22Rv1 (cell line): ENCODE results near the gene IRF2BPL.

Experiments
- ZFX ChIP-seq: fragments of 450-650 bp; IDR thresholded peaks from 2 replicates; pipeline ENCODE4 v1.6.1; 2017; ENCODE audit warnings: antibody characterized with exemption, borderline replicate concordance
- TF ChIP-seq, protein P1 (sequence below): fragments of 450-650 bp; IDR thresholded peaks from 2 replicates; pipeline ENCODE4 v1.5.1; 2017; ENCODE audit warnings: mild to moderate bottlenecking

DNA sequence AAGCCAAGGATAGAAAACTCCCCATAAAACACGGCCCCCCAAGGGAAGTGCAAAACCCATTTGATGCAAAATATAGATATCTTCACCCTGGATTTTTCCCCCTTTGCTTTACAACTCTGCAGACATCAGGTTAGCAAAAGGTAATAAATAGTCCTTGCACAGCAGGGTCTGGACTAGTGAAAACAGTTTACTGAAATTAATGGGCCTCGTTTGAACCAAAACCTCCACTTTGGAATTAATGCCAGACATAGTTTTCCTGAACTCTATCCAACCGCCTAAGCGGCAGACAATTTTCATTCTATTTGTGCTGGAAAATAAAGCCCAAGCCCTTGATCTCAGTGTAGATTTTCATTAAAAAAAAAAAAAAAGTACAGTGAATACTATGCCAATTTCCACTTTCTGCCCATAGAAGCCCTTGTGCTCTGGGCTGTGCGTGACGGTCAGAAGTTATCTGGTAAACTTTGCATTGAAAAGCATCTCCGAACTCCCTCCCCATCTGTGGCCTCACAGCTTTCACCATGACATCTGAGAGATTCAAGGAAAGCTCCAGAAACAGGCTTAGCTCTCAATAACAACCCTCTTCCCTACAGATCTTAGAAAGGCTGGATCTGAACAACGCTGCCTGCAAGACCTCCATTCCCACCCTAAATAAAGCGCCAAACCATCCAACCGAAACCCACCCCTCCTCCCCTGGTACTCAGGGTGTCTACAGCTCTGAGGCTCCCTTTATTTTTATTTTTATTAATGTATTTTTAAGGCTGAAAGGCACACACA, 11.0 kb upstream of the IRF2BPL start:
- TF ChIP-seq, protein P1, sequence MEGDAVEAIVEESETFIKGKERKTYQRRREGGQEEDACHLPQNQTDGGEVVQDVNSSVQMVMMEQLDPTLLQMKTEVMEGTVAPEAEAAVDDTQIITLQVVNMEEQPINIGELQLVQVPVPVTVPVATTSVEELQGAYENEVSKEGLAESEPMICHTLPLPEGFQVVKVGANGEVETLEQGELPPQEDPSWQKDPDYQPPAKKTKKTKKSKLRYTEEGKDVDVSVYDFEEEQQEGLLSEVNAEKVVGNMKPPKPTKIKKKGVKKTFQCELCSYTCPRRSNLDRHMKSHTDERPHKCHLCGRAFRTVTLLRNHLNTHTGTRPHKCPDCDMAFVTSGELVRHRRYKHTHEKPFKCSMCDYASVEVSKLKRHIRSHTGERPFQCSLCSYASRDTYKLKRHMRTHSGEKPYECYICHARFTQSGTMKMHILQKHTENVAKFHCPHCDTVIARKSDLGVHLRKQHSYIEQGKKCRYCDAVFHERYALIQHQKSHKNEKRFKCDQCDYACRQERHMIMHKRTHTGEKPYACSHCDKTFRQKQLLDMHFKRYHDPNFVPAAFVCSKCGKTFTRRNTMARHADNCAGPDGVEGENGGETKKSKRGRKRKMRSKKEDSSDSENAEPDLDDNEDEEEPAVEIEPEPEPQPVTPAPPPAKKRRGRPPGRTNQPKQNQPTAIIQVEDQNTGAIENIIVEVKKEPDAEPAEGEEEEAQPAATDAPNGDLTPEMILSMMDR = no peak
- no peak for TF ChIP-seq ZFX
